NCI-H1436 (cell line): Measurements from ENCODE around the gene EDEM3.

Experiments used
- DNase-seq: peaks from one replicate; lab custom pipeline; 2025; lab: John Stamatoyannopoulos, UW

The EDEM3 gene

DNA sequence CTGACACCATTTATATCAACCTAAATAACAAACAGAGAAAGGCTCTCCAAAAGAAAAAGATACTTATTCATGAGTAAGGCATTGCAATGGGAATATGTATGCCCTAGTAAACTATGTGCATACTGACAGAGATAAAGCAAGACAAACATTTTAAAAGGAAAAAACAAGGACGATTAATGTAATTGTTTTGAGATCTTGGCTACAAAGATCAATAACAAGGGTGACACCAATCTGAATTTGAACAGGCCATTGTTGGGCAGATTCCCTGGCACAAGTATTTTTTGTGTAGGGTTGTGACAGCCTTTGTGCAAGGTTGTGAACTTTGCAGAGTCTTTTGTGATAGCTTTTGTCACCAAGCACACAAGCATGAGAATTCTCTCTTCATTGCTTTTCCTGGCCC, 85.3 kb downstream of the EDEM3 start:
- DNase-seq = no peak

DNA sequence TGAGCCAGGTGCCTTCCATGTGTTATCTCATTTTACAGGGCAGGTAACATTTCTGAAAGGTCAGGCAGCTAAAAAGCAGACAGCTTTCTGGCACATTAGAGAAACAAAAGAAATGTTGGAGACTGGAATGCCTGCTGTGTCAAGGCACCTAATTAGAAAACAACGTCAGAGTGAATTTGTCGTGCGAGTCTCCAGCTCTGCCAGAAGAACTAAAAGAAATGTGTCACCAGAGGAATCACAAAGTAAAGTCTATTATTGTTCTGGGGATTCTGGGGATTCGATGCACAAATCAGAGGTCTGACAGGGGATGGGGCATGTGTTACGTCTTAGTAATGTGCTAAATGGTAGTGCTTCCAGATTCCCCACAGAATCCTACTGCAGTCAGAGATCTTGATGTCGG, 89.3 kb downstream of the EDEM3 start:
- no peak for DNase-seq

GRCh38 chr1:184664661-184665060, 90.0 kb downstream of the EDEM3 start:
- DNase-seq = no peak

- peak; percentile 50 for DNase-seq
These were observed 90.5 kb downstream of the EDEM3 start for GRCh38 chr1:184664042-184664660.

DNA sequence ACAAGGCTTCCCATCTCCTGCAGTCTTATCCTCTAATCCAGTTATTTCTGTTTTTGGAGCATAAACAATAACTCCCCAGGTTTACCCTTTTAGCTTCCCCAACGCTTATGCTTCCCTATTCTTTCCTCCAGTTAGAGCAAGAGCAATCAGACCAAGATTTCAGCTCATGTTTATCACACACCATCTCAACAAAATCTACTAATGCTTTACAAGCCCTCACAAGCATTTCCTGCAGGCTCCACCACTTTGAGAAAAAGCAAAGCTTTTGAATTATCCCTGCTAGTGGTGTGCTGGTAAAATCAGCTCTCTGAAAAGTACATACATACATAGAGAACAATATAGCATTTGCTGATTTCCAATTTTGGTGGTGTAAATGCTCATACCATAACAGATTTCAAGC, 92.9 kb downstream of the EDEM3 start:
- no peak for DNase-seq

- DNase-seq = no peak
These were observed 94.0 kb downstream of the EDEM3 start for GRCh38 chr1:184660462-184661191.

GRCh38 chr1:184658055-184658454, 96.6 kb downstream of the EDEM3 start:
- DNase-seq = no peak

GRCh38 chr1:184656221-184656620, 98.4 kb downstream of the EDEM3 start:
- DNase-seq = no peak

DNA sequence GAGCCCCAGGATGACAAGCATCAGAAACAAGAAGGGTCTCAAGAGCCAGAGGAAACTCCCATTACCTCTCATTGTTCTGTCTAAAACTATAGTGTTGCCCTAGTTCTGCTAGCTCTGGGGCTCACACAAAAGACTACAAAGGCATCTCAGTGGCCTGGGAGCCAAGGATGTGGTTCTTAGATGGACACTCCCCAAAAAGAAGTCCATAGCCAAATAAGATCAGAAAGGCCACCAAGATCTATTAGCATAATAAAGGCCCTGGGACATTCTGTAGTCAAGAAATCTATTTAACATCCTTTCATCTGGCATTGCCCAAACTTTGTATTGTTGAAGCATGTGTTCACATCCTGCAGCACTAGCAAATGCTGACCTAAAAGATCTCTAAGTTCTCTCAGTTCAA, 99.5 kb downstream of the EDEM3 start:
- DNase-seq = no peak

DNA sequence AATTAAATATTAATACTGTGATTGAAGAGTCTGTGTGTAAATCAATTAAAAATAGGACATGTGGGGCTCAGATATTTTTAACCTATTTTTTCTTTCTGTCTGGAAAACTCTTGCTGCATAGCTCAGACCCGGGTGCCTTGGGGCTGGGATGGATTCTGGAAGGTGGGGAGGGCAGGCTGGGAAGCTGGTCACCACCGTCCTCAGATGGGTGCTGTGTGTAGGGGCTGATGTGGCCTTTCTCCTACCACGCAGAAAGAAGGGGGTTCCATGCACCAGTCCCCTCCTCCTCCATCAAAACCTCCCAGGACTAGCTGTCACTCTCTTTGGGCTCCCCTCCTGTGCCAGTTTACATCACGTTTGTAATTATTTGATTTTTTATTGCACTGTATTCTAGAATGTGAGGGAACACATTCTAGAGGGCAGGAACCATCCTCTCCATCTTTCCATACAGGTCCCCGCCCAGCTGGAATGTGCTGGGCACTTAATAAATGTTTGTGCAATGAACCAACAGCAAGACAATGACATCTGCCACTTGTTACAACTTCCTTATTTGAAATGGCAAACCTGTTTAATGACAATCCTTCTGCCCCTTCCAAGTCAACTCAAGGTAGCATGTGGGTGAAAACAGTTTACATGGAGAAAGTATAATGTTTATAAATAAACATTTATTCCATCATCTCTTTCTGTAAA, 104.3 kb downstream of the EDEM3 start:
- no peak for DNase-seq

DNA sequence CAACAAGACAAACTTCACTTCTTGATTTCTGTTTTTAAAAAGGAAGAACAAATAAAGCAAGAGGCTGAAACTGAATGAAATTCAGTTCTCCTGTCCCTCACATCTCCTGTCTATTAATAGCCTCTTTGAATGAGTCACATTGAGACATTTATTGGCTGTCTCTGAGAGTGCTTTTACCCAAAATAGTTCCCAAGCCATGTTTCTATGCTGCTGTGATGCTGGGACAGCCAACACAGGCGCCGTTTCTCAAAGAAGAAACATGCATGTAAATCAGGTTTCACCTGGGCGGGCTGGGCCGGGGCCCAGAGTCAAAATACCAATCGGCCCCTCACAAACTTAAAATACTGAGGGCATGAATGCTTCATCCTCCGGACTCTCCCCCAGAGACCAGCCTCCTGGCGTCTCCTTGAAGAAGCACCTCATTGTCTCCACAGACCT, 105.2 kb downstream of the EDEM3 start:
- no peak for DNase-seq

DNA sequence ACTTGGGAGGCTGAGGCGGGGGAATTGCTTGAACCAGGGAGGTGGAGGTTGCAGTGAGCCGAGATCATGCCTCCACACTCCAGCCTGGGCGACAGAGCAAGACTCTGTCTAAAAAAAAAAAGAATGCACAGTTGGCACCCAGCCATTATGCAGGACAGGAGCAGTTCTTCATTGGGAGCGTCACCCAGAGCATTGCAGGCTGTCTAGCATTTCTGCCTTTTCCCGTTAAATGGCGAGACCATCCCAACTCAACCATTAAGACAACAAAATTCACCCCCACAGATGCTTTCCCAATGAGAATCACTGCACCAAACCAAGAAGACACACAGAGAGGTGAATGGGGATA, 105.8 kb downstream of the EDEM3 start:
- no peak for DNase-seq

DNA sequence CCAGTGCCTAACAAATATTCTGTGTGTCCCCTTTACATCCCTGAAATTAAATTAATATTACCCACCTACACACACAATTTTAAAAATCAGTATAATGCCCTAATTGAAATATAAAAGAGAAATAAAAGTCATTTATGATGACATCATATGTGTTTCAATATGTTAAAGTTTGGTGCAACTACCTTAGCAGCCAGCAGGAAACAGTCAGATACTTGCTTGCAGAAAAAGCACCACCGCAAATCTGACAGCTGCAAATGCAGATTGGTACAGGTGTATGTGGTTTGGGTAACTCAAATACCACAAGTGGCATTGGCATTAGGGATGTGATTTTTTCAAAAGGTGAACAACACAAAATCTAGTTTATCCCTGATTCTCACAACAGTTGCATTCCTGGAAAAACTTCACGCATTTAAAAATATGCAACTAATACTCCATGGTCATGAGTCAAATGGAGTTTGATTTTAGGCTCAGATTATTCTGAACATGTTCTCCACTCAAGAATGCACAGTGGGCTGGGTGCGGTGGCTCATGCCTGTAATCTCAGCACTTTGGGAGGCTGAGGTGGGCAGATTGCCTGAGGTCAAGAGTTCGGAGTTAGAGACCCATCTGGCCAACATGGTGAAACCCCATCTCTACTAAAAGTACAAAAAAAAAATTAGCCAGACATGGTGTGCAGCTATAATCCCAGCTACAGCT, 106.3 kb downstream of the EDEM3 start:
- no peak for DNase-seq

DNA sequence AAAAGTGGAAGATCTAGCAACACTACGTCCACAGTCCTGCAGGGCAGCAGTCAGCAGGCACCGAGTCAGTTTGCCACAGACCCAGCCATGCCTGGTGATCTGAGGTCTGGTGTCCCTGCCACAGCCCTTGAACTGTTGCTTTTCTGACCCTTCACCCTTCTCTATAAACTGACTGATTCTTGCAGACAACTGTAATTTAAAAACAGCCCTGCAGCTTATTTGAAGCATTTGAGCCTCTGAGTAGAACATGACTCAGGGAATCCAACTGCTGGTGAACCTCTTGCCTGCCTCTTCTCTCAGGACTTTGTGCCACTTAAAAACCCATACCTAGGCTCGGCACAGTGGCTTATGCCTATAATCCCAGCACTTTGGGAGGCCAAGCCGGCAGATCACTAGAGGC, 107.2 kb downstream of the EDEM3 start:
- DNase-seq = no peak

DNA sequence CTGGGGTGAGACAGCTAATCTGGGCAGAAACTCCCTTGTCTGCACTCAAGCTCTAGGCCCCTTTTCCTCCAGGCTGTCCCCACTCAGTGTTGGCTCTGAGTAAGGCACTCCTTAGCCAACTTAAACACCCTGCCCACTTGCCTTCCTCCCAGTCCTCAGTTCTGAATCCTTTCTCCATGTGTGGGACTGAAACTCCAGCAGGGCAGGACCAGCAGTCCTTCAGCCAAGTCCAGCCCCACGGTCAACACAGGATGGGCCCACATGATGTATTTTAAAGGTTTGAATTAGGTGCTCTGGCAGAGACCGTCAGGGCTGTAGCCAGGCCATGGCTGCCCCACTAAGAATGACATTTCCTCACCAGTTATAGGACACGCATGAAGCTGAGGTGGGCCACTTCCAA, 107.8 kb downstream of the EDEM3 start:
- DNase-seq = no peak

- no peak for DNase-seq
These were observed 108.4 kb downstream of the EDEM3 start for GRCh38 chr1:184646178-184646701.

DNA sequence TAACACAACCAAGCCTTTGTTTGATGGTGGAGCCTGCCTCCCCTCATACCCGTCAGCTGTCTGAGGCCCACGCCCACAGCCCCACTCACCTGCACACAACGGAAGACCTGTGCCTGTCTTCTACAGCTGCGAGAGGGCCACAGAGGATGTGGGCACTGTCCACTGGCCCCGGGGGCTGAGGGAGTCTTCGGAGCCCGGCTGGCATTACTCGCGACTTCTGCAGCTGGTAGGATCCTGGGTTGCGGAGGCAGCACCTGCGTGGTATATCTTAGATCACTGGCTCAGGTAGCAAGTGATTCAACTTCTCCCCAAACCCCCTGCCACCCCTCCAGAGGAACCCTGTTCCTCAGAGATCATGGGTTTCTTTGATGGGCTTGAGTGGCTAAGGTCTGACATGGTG, 109.9 kb downstream of the EDEM3 start:
- DNase-seq = no peak

DNA sequence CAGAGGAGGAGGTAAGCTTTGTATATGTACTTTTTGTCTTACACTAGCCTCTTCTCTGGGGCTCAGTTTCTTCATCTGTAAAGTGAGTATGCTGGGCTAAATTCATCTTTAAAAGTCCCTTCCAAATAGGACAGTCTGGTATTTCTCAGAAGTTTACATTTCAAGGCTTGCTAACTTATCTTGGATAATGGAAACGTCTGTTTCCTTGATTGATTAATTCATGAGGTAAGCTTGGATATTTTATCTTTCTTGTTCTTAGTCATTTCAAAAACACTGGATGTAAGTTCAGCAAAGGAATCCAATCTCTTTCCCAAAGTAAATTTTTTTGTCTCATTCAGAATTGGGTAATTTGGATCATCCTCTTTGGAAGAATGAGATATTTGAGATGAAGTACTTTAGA, 111.0 kb downstream of the EDEM3 start:
- no peak for DNase-seq

DNA sequence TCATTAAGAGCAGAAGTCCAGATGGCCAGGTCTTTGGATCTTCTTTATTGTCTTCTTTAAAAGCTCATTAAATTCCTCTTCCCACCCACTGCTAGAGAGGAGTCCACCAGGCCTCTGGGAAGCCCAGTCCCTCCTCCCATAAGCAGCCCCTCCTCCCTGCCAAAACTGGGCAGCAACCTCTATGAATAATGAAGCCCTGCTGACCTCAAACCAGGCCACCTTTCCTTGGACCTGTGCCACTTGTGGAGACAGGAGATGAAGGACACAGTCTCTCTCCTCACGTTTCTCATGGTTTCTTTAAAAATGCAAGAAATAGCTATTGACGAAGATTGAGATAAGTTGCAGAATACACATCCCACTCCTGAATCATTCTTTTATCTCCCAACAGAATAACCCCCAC, 112.8 kb downstream of the EDEM3 start:
- DNase-seq = no peak

- DNase-seq = no peak
These were observed 114.2 kb downstream of the EDEM3 start for GRCh38 chr1:184640505-184640904.
